ENCODE measurements around the gene HPS1.

Gene HPS1

DNA sequence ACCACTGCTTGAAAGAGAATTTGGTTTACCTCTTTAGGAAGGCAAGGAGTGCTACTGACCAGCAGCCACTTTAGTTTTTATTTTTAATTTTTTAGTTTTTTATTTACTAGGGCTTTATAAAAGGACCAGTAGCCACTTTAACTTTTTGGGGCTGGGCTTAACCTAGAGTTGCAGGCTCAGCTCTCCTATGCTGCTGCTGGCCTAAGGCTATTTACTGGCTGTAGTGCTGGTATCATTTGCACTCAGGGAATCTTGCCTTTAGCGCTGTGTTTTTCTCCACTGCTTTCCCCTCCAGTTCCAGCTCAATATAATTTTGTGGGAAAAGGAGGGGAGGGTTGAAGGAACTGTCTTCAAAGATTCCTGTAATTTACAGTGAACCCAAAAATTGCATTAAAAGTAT lies 13.4 kb downstream of the HPS1 start:
- H3K36me3 ChIP-seq (ENCODE audit: low read length) = peaks cover 34% of the 10 kb centered on the region
- no peak overlapping the region for H3K27ac ChIP-seq (ENCODE audit: low read depth, low read length)

GRCh38 chr10:98432330-98432729 lies 14.4 kb downstream of the HPS1 start:
- no peaks in the 10 kb centered on the region for H3K9me2 ChIP-seq (replicated peaks; ENCODE audit: insufficient read depth, low read length)
- H3K9ac ChIP-seq (ENCODE audit: low read length) = no peak overlapping the region
- no peak overlapping the region for H3K27ac ChIP-seq (ENCODE audit: low read depth, low read length)
- no peak overlapping the region for H2AFZ ChIP-seq (ENCODE audit: low read depth, low read length, severe bottlenecking)
- H4K20me1 ChIP-seq (ENCODE audit: low read depth, low read length) = no peaks in the 10 kb centered on the region
- H3K9me3 ChIP-seq (ENCODE audit: insufficient read depth, low read length) = no peaks in the 10 kb centered on the region
- H3K79me2 ChIP-seq (ENCODE audit: insufficient read depth, low read length) = no peaks in the 10 kb centered on the region
- peaks cover 34% of the 10 kb centered on the region for H3K36me3 ChIP-seq (ENCODE audit: low read length)
- no peak overlapping the region for H3K4me3 ChIP-seq (ENCODE audit: insufficient read depth, low read length, poor library complexity, severe bottlenecking)
- TF ChIP-seq, protein P1, sequence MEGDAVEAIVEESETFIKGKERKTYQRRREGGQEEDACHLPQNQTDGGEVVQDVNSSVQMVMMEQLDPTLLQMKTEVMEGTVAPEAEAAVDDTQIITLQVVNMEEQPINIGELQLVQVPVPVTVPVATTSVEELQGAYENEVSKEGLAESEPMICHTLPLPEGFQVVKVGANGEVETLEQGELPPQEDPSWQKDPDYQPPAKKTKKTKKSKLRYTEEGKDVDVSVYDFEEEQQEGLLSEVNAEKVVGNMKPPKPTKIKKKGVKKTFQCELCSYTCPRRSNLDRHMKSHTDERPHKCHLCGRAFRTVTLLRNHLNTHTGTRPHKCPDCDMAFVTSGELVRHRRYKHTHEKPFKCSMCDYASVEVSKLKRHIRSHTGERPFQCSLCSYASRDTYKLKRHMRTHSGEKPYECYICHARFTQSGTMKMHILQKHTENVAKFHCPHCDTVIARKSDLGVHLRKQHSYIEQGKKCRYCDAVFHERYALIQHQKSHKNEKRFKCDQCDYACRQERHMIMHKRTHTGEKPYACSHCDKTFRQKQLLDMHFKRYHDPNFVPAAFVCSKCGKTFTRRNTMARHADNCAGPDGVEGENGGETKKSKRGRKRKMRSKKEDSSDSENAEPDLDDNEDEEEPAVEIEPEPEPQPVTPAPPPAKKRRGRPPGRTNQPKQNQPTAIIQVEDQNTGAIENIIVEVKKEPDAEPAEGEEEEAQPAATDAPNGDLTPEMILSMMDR (IDR thresholded peaks at IDR 0.05; ENCODE audit: insufficient read depth, low read length, poor library complexity, severe bottlenecking) = no peak
- no peak for TF ChIP-seq EZH2phosphoT487 (conservative IDR thresholded peaks at IDR 0.05; ENCODE audit: low read length)
- H3F3A ChIP-seq (ENCODE audit: insufficient read depth) = 0 out of 2 replicates have a peak, but pooled peaks cover 5% of the 10 kb centered on the region
- no peaks in the 10 kb centered on the region for H3K27me3 ChIP-seq (ENCODE audit: low read length)
- no peak overlapping the region for H3K4me2 ChIP-seq (ENCODE audit: low read depth, low read length, poor library complexity, severe bottlenecking)

More for the DNA sequence above, 13.4 kb downstream of the HPS1 start:
- no peak overlapping the region for H2AFZ ChIP-seq (ENCODE audit: low read depth, low read length, severe bottlenecking)
- H3K4me3 ChIP-seq (ENCODE audit: insufficient read depth, low read length, poor library complexity, severe bottlenecking) = no peak overlapping the region
- no peaks in the 10 kb centered on the region for H3K79me2 ChIP-seq (ENCODE audit: insufficient read depth, low read length)
- no peaks in the 10 kb centered on the region for H3K27me3 ChIP-seq (ENCODE audit: low read length)
- H3K9me2 ChIP-seq (replicated peaks; ENCODE audit: insufficient read depth, low read length) = no peaks in the 10 kb centered on the region
- no peaks in the 10 kb centered on the region for H4K20me1 ChIP-seq (ENCODE audit: low read depth, low read length)
- TF ChIP-seq, protein P1 (IDR thresholded peaks at IDR 0.05; ENCODE audit: insufficient read depth, low read length, poor library complexity, severe bottlenecking) = no peak
- no peak for TF ChIP-seq EZH2phosphoT487 (conservative IDR thresholded peaks at IDR 0.05; ENCODE audit: low read length)
- no peak overlapping the region for H3K9ac ChIP-seq (ENCODE audit: low read length)
- 0 out of 2 replicates have a peak, but pooled peaks cover 1% of the 10 kb centered on the region for H3F3A ChIP-seq (ENCODE audit: insufficient read depth)
- H3K9me3 ChIP-seq (ENCODE audit: insufficient read depth, low read length) = no peaks in the 10 kb centered on the region
- no peak overlapping the region for H3K4me2 ChIP-seq (ENCODE audit: low read depth, low read length, poor library complexity, severe bottlenecking)

GRCh38 chr10:98431016-98431415 lies 15.7 kb downstream of the HPS1 start:
- Histone ChIP-seq H3K27me3 (ENCODE audit: low read length) (no peaks in the 10 kb centered on the region), H3K27ac (ENCODE audit: low read depth, low read length) (no peak overlapping the region), H3K9me2 (replicated peaks; ENCODE audit: insufficient read depth, low read length) (no peaks in the 10 kb centered on the region), H3K9ac (ENCODE audit: low read length) (no peak overlapping the region), H2AFZ (ENCODE audit: low read depth, low read length, severe bottlenecking) (no peak overlapping the region), H4K20me1 (ENCODE audit: low read depth, low read length) (no peaks in the 10 kb centered on the region), H3K4me2 (ENCODE audit: low read depth, low read length, poor library complexity, severe bottlenecking) (no peak overlapping the region), H3K4me3 (ENCODE audit: insufficient read depth, low read length, poor library complexity, severe bottlenecking) (no peak overlapping the region), H3K9me3 (ENCODE audit: insufficient read depth, low read length) (no peaks in the 10 kb centered on the region), H3K79me2 (ENCODE audit: insufficient read depth, low read length) (no peaks in the 10 kb centered on the region), H3K36me3 (ENCODE audit: low read length) (peaks cover 34% of the 10 kb centered on the region), H3F3A (ENCODE audit: insufficient read depth) (0 out of 2 replicates have a peak, but pooled peaks cover 5% of the 10 kb centered on the region)
- no peak for TF ChIP-seq EZH2phosphoT487 (conservative IDR thresholded peaks at IDR 0.05; ENCODE audit: low read length)
- TF ChIP-seq, protein P1 (IDR thresholded peaks at IDR 0.05; ENCODE audit: insufficient read depth, low read length, poor library complexity, severe bottlenecking) = no peak

Data from SU-DHL-6 (cell line).